GM12878 (cell line): Measurements from ENCODE around the gene ARL15. TPM values are rescaled to one million over a fixed set of nuclear protein-coding genes. Genes with fewer than 3 reads are reported as not detected.

ENCODE experiments used
- ATAC-seq: fragments of 200-7000 bp; cut with Tn5 transposase; 3 replicates; pipeline ENCODE4 v1.9.1; 2020; ENCODE audit warnings: mild to moderate bottlenecking, moderate library complexity
- BruUV-seq: library from RNA; stranded (reverse); fragments of 400-500 nt; replicated peaks from 2 replicates; lab custom pipeline; 2021; lab: Mats Ljungman, UMichigan
- CTCF ChIA-PET: fragments of 300-600 bp; sonication (Branson Sonifier 250); formaldehyde crosslinking; extraction: SDS; loops from one replicate; lab custom pipeline; 2021; ENCODE audit warnings: inconsistent platforms; lab: Yijun Ruan, JAX
- POLR2A ChIA-PET: fragments of 350-600 bp; formaldehyde crosslinking; extraction: SDS; loops from one replicate; lab custom pipeline; 2021; ENCODE audit warnings: inconsistent platforms; lab: Charles Lee
- RAD21 ChIA-PET: fragments of 300-600 bp; sonication (Branson Sonifier 250); formaldehyde crosslinking; loops from one replicate; lab custom pipeline; 2023; ENCODE audit warnings: antibody characterized with exemption; ENCODE audit not compliant: unreplicated experiment; lab: Charles Lee
- SMC1A ChIA-PET: fragments of 300-600 bp; sonication (Branson Sonifier 250); formaldehyde crosslinking; loops from one replicate; lab custom pipeline; 2023; ENCODE audit not compliant: unreplicated experiment, uncharacterized antibody; lab: Charles Lee
- DNase-seq: peaks from one replicate; pipeline ENCODE4 v3.0.0-alpha.2; 2011; ENCODE audit warnings: low read depth, low spot score
- FAIRE-seq: peaks from 3 replicates; lab custom pipeline; 2011; peaks lifted over from hg19 to GRCh38; lab: Jason Lieb, UNC
- H2AFZ ChIP-seq: 2 replicates; pipeline ENCODE4 v1.6.0; 2011; ENCODE audit warnings: low read depth, low read length, control low read depth; ENCODE audit not compliant: control insufficient read depth
- H3K27ac ChIP-seq: 2 replicates; pipeline ENCODE4 v1.5.1; 2011; ENCODE audit warnings: control low read depth; ENCODE audit not compliant: control insufficient read depth, insufficient read depth
- H3K27me3 ChIP-seq, 2 experiments: replicated peaks in 1 of 2; 2 replicates each; pipeline versions ENCODE4 v1.6.0 to v1.6.1; 2011; ENCODE audit warnings: low read length in 1 of 2; ENCODE audit not compliant: control insufficient read depth in 2 of 2, insufficient read depth in 2 of 2
- H3K36me3 ChIP-seq, 2 experiments: 2 replicates each; pipeline ENCODE4 v1.5.1; 2011; ENCODE audit warnings: low read length in 1 of 2; ENCODE audit not compliant: control insufficient read depth in 2 of 2, insufficient read depth in 2 of 2
- H3K4me1 ChIP-seq: 2 replicates; pipeline ENCODE4 v1.6.1; 2011; ENCODE audit warnings: mild to moderate bottlenecking, low read length, moderate library complexity, mixed read lengths; ENCODE audit not compliant: control insufficient read depth, insufficient read depth
- H3K4me2 ChIP-seq: 2 replicates; pipeline ENCODE4 v1.6.0; 2011; ENCODE audit warnings: control low read depth; ENCODE audit not compliant: control insufficient read depth, insufficient read depth
- H3K4me3 ChIP-seq: fragments of 200-600 bp; sonication (generic); 2 replicates; pipeline ENCODE4 v1.5.1; 2016
- H3K79me2 ChIP-seq: 2 replicates; pipeline ENCODE4 v1.6.0; 2011; ENCODE audit warnings: low read length; ENCODE audit not compliant: control insufficient read depth, insufficient read depth
- H3K9ac ChIP-seq: 2 replicates; pipeline ENCODE4 v1.8.0; 2011; ENCODE audit warnings: low read length, control low read depth, mixed read lengths; ENCODE audit not compliant: control insufficient read depth, insufficient read depth
- H3K9me3 ChIP-seq: replicated peaks from 3 replicates; pipeline ENCODE4 v1.5.1; 2011; ENCODE audit warnings: mild to moderate bottlenecking, low read length; ENCODE audit not compliant: control insufficient read depth, insufficient read depth
- H4K20me1 ChIP-seq: 2 replicates; pipeline ENCODE4 v1.6.0; 2011; ENCODE audit not compliant: control insufficient read depth, insufficient read depth
- GABPA ChIP-seq: IDR thresholded peaks from 2 replicates; pipeline ENCODE4 v1.6.1; 2014; ENCODE audit warnings: antibody characterized with exemption, low read depth, mild to moderate bottlenecking, inconsistent platforms
- HDAC2 ChIP-seq: fragments of 200-600 bp; sonication (generic); IDR thresholded peaks from 2 replicates; pipeline ENCODE4 v1.6.1; 2017
- HSF1 ChIP-seq: fragments of 150-350 bp; IDR thresholded peaks from 2 replicates; pipeline ENCODE4 v1.6.1; 2014; ENCODE audit warnings: mild to moderate bottlenecking, low read depth, low read length
- JUND ChIP-seq: IDR thresholded peaks from 2 replicates; pipeline ENCODE4 v1.6.1; 2012; ENCODE audit warnings: low read depth, mild to moderate bottlenecking, low read length, improper control_type of control experiment, moderate library complexity
- MYC ChIP-seq: IDR thresholded peaks from 2 replicates; pipeline ENCODE4 v1.6.1; 2011; ENCODE audit warnings: mild to moderate bottlenecking, low read length, moderate library complexity, inconsistent platforms; ENCODE audit not compliant: insufficient read depth, insufficient replicate concordance, insufficient read length, severe bottlenecking
- NFYA ChIP-seq: IDR thresholded peaks from 2 replicates; pipeline ENCODE4 v1.6.1; 2011; ENCODE audit warnings: low read depth, mild to moderate bottlenecking, low read length, improper control_type of control experiment, borderline replicate concordance
- NR2C2 ChIP-seq: IDR thresholded peaks from 2 replicates; pipeline ENCODE4 v1.6.1; 2011; ENCODE audit warnings: borderline replicate concordance, low read depth; ENCODE audit not compliant: control insufficient read depth, insufficient read length
- PAX8 ChIP-seq: fragments of 450-650 bp; IDR thresholded peaks from 2 replicates; pipeline ENCODE4 v1.6.1; 2017; ENCODE audit warnings: mild to moderate bottlenecking, moderate library complexity
- SMAD5 ChIP-seq: IDR thresholded peaks from 2 replicates; pipeline ENCODE4 v1.6.1; 2016; ENCODE audit warnings: antibody characterized with exemption, low read depth
- SPI1 ChIP-seq: IDR thresholded peaks from 2 replicates; pipeline ENCODE4 v1.6.1; 2011; ENCODE audit warnings: low read depth, mild to moderate bottlenecking, low read length, moderate library complexity, borderline replicate concordance; ENCODE audit not compliant: insufficient read depth
- TAF1 ChIP-seq: IDR thresholded peaks from 2 replicates; pipeline ENCODE4 v1.6.1; 2011; ENCODE audit warnings: mild to moderate bottlenecking, low read depth, low read length, borderline replicate concordance
- ZNF384 ChIP-seq: IDR thresholded peaks from 2 replicates; pipeline ENCODE4 v1.6.1; 2012; ENCODE audit warnings: low read depth, mild to moderate bottlenecking, low read length, improper control_type of control experiment, borderline replicate concordance
- WGBS: methylation state at CpG from one replicate; pipeline ENCODE4 v1.1.6; 2016; ENCODE audit warnings: low lambda C conversion rate; ENCODE audit not compliant: insufficient replicate concordance, insufficient coverage; ENCODE audit errors: missing lambda C conversion rate; 5-methylcytosine and 5-hydroxymethylcytosine counted together
- in situ Hi-C: fragments of 300-500 bp; cut with MboI; formaldehyde crosslinking; loops from 9 replicates; pipeline ENCODE4 v1.14.3; 2018; ENCODE audit warnings: mixed read lengths
- intact Hi-C: fragments of 100-400 bp; cut with micrococcal nuclease; formaldehyde crosslinking; loops from one replicate; pipeline ENCODE4 v1.14.2; 2022; ENCODE audit not compliant: unreplicated experiment
- polyA plus RNA-seq, 11 experiments: library from polyadenylated mRNA; depleted of rRNA in 4 of 11; unstranded in 6 of 11; stranded (reverse) in 5 of 11; fragments of >200 nt; fragmentation: Nextera tagmentation in 4 of 11; fragmentation: Illumina TruSeq in 1 of 11; extraction: Ambion mirVana in 4 of 11; extraction: Trizol in 1 of 11; gene quantifications; 1 replicate in 1 of 11; 2 replicates in 10 of 11; pipeline versions ENCODE4 v1.2.1 to v1.2.3, GENCODE V29; 2011 to 2016; ENCODE audit warnings: inconsistent platforms in 2 of 11, missing spikeins in 2 of 11, low read depth in 1 of 11
- total RNA-seq, 4 experiments: library from RNA; depleted of rRNA in 3 of 4; stranded (reverse); fragments of >200 nt in 3 of 4; fragmentation: Illumina TruSeq in 1 of 4; extraction: Trizol in 1 of 4; gene quantifications; 2 replicates each; pipeline versions ENCODE4 v1.2.1 to v1.2.3, GENCODE V29; 2013 to 2021
- TF ChIP-seq, protein P1 (sequence below): IDR thresholded peaks from 2 replicates; pipeline ENCODE4 v1.6.1; 2012; ENCODE audit warnings: low read depth, low read length, improper control_type of control experiment
- TF ChIP-seq, protein P2 (sequence below): fragments of 450-650 bp; IDR thresholded peaks from 2 replicates; pipeline ENCODE4 v1.6.1; 2016; ENCODE audit warnings: mild to moderate bottlenecking

The ARL15 gene
- total and polyA plus RNA-seq, 10 of the 15 experiments (the other 5 are each of a cell fraction or from before 2014, with no cell fraction given): 3.6 to 11.0 (median 7.7) TPM

DNA sequence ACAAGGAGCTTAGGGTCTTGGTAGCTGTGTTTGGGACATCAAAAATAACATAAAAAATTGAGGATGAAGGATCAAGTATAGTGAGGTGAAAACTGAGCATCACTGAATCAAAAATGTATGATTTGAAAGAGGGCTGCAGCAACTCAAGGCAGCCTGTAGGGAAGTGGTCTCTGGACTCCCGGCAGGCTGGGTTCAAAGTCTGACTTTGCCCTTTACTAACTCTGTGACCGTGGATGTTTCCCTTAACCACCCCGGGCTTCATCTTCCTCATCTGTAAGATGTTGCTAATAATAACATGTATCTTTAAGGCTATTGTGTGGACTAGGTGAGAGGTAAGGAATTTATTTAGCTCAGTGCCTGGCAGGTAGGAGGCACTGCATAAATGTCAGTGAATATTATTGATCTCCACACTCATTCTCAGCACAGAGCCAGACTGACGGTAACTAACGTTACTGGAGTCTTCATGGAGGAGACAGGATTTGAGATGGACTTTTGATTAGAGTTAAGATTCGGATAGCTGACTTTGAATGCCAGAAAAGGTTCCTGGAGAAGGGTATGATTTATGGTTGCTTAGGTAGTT, 382.6 kb downstream of the ARL15 start:
- Histone ChIP-seq H3K36me3 (no peaks in the 10 kb centered on the region), H2AFZ (no peak overlapping the region), H3K27me3 (no peaks in the 10 kb centered on the region), H3K9me3 (no peaks in the 10 kb centered on the region), H3K9ac (no peak overlapping the region), H3K27ac (no peak overlapping the region), H3K4me1 (no peaks in the 10 kb centered on the region), H3K79me2 (no peaks in the 10 kb centered on the region), H3K4me3 (no peak overlapping the region), H3K4me2 (no peak overlapping the region), H4K20me1 (no peaks in the 10 kb centered on the region)
- ATAC-seq: no peak
- ChIA-PET CTCF (no interaction called here), SMC1A (interaction anchor here (0.5 to 0.6 kb wide), 2 partner anchors 18 to 30 kb away, joined by 3 read pairs; no protein-coding TSS in a partner anchor), POLR2A (no interaction called here), RAD21 (no interaction called here)
- TF ChIP-seq, protein P1, sequence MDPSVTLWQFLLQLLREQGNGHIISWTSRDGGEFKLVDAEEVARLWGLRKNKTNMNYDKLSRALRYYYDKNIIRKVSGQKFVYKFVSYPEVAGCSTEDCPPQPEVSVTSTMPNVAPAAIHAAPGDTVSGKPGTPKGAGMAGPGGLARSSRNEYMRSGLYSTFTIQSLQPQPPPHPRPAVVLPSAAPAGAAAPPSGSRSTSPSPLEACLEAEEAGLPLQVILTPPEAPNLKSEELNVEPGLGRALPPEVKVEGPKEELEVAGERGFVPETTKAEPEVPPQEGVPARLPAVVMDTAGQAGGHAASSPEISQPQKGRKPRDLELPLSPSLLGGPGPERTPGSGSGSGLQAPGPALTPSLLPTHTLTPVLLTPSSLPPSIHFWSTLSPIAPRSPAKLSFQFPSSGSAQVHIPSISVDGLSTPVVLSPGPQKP: no peak
- in situ Hi-C loops (no loop called here), intact Hi-C loops (no loop called here)
- DNase-seq: no peak
- no TSS peak for BruUV-seq
- WGBS: 64% methylated on average over 6 of the region's 6 CpGs
- no peak for FAIRE-seq

- no peak for ATAC-seq
- in situ Hi-C loops: no loop called here
- Histone ChIP-seq H3K4me2 (no peak overlapping the region), H3K4me3 (no peak overlapping the region), H3K79me2 (no peaks in the 10 kb centered on the region), H2AFZ (no peak overlapping the region), H3K27me3 (no peaks in the 10 kb centered on the region), H3K9ac (no peak overlapping the region), H4K20me1 (no peaks in the 10 kb centered on the region), H3K36me3 (no peaks in the 10 kb centered on the region), H3K4me1 (no peaks in the 10 kb centered on the region), H3K27ac (no peak overlapping the region), H3K9me3 (no peaks in the 10 kb centered on the region)
- RAD21 ChIA-PET: no interaction called here
- no peak for FAIRE-seq
- WGBS: 95% methylated on average over 4 of the region's 4 CpGs
- POLR2A ChIA-PET: no interaction called here
- SMC1A ChIA-PET: no interaction called here
- BruUV-seq: no TSS peak
- CTCF ChIA-PET: no interaction called here
- intact Hi-C loops: no loop called here
- DNase-seq: no peak
- no peak for TF ChIP-seq PAX8
- no peak for TF ChIP-seq MYC
- no peak for TF ChIP-seq SMAD5
- no peak for TF ChIP-seq TAF1
- no peak for TF ChIP-seq NFYA
- TF ChIP-seq, protein P2, sequence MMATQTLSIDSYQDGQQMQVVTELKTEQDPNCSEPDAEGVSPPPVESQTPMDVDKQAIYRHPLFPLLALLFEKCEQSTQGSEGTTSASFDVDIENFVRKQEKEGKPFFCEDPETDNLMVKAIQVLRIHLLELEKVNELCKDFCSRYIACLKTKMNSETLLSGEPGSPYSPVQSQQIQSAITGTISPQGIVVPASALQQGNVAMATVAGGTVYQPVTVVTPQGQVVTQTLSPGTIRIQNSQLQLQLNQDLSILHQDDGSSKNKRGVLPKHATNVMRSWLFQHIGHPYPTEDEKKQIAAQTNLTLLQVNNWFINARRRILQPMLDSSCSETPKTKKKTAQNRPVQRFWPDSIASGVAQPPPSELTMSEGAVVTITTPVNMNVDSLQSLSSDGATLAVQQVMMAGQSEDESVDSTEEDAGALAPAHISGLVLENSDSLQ: no peak
- TF ChIP-seq HDAC2: no peak
- TF ChIP-seq SPI1: no peak
- TF ChIP-seq JUND: no peak
- TF ChIP-seq NR2C2: no peak
- TF ChIP-seq ZNF384: no peak
- no peak for TF ChIP-seq GABPA
- no peak for TF ChIP-seq HSF1
Observed at GRCh38 chr5:53926026-53926425, 384.3 kb downstream of the ARL15 start.
